Epithelial cell of prostate (primary cell): ENCODE data around the gene HOXB7.

Experiments used
- DNase-seq: peaks from one replicate; pipeline ENCODE4 v3.0.0-alpha.2; 2011; ENCODE audit warnings: low read depth, low spot score
- H3K27ac ChIP-seq: fragments of 450-650 bp; 2 replicates; pipeline ENCODE4 v1.5.1; 2017; ENCODE audit warnings: mild to moderate bottlenecking

Gene HOXB7

DNA sequence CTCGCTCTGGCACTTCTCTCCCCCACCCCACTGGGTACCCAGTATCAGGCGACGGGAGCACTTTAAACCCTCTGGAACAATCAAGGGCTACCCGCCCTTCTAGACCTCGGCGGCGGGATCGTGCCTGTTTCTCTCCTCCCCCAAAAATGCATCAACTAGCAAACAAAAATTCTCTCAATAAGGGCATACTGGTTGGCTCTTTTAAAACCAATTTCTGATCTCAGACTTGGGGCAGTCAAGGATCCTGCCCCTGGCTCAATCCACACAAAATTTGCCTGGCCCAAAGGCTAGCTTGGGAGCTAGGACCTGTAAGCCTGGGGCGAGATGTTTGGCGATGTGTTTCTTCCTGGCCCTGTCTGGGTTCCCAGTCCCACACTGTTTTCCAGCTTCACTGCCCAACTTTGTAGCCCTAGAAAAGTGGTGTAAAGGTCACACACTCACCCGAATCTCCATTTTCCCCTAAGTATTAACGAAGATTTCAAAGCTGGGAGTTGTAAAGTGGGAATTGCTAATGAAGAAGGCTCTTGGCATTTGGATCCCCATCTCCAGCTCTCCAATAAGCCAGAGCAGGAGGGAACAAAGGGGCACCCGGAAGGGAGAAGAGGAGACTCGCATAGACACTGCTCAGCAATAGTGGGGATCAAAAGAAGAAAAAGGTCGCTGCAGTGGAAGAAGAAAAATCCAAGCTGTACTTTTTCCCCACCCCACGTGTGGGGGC lies 51.5 kb downstream of the HOXB7 start:
- no peak overlapping the region for H3K27ac ChIP-seq
- no peak for DNase-seq

DNA sequence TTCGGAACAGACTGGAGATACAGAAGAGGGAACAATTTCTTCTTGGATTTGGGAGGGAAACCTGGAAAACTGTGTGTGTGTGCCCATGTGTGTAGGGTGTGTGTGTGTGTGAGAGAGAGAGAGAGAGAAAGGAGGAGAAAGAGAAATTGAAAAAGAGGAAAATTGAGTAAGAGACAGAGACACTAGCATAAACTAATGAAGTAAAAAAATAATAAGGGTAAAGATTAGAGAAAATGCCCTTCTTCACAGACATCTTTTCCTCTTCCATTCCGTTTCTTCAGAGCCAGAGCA lies 52.0 kb downstream of the HOXB7 start:
- H3K27ac ChIP-seq, result no peak overlapping the region
- no peak for DNase-seq

- H3K27ac ChIP-seq, result no peak overlapping the region
- no peak for DNase-seq
Observed at GRCh38 chr17:48558057-48558830, 52.6 kb downstream of the HOXB7 start.
